DND-41 (cell line): ENCODE results near the gene TREX2.

Experiments used
- ATAC-seq: fragments of 200-7000 bp; cut with Tn5 transposase; 3 replicates; pipeline ENCODE4 v1.9.1; 2021; ENCODE audit warnings: low read depth; ENCODE audit not compliant: insufficient read depth
- DNase-seq: peaks from one replicate; pipeline ENCODE4 v3.0.0-alpha.2; 2020
- H2AFZ ChIP-seq: 2 replicates; pipeline ENCODE4 v1.6.0; 2012; ENCODE audit warnings: low read depth, low read length
- H3K27ac ChIP-seq: 2 replicates; pipeline ENCODE4 v1.5.1; 2012; ENCODE audit warnings: low read length, inconsistent platforms
- H3K27me3 ChIP-seq: fragments of 200-600 bp; sonication (generic); 2 replicates; pipeline ENCODE4 v1.6.0; 2012; ENCODE audit warnings: low read length, mild to moderate bottlenecking, inconsistent platforms; ENCODE audit not compliant: insufficient read depth, poor library complexity
- H3K36me3 ChIP-seq: 2 replicates; pipeline ENCODE4 v1.5.1; 2012; ENCODE audit warnings: low read length, inconsistent platforms; ENCODE audit not compliant: insufficient read depth
- H3K4me1 ChIP-seq: 2 replicates; pipeline ENCODE4 v1.5.1; 2012; ENCODE audit warnings: mild to moderate bottlenecking, low read length; ENCODE audit not compliant: insufficient read depth
- H3K4me2 ChIP-seq: 2 replicates; pipeline ENCODE4 v1.6.0; 2012; ENCODE audit warnings: mild to moderate bottlenecking, moderate library complexity, low read length, inconsistent platforms; ENCODE audit not compliant: insufficient read depth
- H3K4me3 ChIP-seq, 2 experiments: fragments of 200-600 bp in 1 of 2; shearing (Covaris generic) in 1 of 2; 2 replicates each; pipeline ENCODE4 v1.5.1; 2012 to 2016; ENCODE audit warnings: inconsistent platforms in 2 of 2, low read length in 2 of 2, mild to moderate bottlenecking in 2 of 2, low read depth in 1 of 2, moderate library complexity in 1 of 2
- H3K79me2 ChIP-seq: 2 replicates; pipeline ENCODE4 v1.6.0; 2012; ENCODE audit warnings: low read length, inconsistent platforms; ENCODE audit not compliant: insufficient read depth
- H3K9ac ChIP-seq: 2 replicates; pipeline ENCODE4 v1.6.0; 2012; ENCODE audit warnings: low read depth, mild to moderate bottlenecking, inconsistent platforms, low read length, moderate library complexity
- H3K9me3 ChIP-seq: 2 replicates; pipeline ENCODE4 v1.5.1; 2012; ENCODE audit warnings: low read length, moderate library complexity, mild to moderate bottlenecking, inconsistent platforms; ENCODE audit not compliant: insufficient read depth, severe bottlenecking
- H4K20me1 ChIP-seq: 2 replicates; pipeline ENCODE4 v1.6.0; 2012; ENCODE audit warnings: low read length; ENCODE audit not compliant: insufficient read depth
- EZH2 ChIP-seq: IDR thresholded peaks from 3 replicates; pipeline ENCODE4 v1.6.1; 2012; ENCODE audit warnings: borderline replicate concordance, low read depth, mild to moderate bottlenecking, moderate library complexity, low read length, inconsistent platforms; ENCODE audit not compliant: severe bottlenecking
- TF ChIP-seq, protein P1 (sequence below): IDR thresholded peaks from 2 replicates; pipeline ENCODE4 v1.5.1; 2012; ENCODE audit warnings: borderline replicate concordance, low read length, moderate library complexity, mild to moderate bottlenecking; ENCODE audit not compliant: poor library complexity, severe bottlenecking; ENCODE audit errors: extremely low read depth

Gene TREX2

DNA sequence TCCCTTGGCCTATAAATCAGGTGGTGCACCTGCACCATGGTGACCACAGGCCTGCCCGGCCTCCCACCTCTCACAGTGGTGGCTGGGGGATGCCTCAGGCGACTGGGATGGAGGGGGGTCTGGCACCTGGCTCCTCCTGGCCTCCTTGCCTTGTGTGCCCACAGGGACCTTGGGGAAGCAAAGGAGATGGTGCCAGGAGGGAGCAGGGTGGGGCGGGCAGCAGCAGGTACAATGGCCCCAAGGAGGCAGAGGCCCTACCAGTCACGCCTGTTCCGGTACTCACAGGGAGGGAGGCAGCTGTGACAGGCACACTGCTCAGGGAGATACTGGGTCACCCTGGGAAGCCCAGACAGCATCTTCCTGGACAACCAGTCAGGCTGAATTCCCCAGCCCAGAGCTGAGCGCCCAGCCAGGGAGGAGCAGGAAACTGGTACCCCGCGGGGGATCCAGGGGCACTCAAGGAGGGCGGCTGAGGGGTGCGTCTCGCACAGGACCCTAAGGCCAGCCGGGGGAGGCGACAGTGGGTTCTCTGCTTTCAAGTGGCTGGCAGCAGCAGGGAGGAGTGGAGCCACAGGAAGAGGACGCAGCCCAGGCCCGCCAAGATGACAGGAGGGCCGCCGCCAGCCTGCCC is 1.2 kb upstream of the TREX2 start:
- no peak for ATAC-seq
- Histone ChIP-seq H2AFZ (no peak overlapping the region), H3K4me2 (no peak overlapping the region), H3K4me3 (no peak overlapping the region), H3K9me3 (no peaks in the 10 kb centered on the region), H4K20me1 (no peaks in the 10 kb centered on the region), H3K27me3 (no peaks in the 10 kb centered on the region), H3K9ac (no peak overlapping the region), H3K79me2 (no peaks in the 10 kb centered on the region), H3K27ac (no peak overlapping the region), H3K36me3 (peaks cover 11% of the 10 kb centered on the region; the same call in 1 of the 2 replicates), H3K4me1 (no peaks in the 10 kb centered on the region)
- DNase-seq: no peak
- TF ChIP-seq EZH2: no peak
- TF ChIP-seq, protein P1, sequence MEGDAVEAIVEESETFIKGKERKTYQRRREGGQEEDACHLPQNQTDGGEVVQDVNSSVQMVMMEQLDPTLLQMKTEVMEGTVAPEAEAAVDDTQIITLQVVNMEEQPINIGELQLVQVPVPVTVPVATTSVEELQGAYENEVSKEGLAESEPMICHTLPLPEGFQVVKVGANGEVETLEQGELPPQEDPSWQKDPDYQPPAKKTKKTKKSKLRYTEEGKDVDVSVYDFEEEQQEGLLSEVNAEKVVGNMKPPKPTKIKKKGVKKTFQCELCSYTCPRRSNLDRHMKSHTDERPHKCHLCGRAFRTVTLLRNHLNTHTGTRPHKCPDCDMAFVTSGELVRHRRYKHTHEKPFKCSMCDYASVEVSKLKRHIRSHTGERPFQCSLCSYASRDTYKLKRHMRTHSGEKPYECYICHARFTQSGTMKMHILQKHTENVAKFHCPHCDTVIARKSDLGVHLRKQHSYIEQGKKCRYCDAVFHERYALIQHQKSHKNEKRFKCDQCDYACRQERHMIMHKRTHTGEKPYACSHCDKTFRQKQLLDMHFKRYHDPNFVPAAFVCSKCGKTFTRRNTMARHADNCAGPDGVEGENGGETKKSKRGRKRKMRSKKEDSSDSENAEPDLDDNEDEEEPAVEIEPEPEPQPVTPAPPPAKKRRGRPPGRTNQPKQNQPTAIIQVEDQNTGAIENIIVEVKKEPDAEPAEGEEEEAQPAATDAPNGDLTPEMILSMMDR: no peak

DNA sequence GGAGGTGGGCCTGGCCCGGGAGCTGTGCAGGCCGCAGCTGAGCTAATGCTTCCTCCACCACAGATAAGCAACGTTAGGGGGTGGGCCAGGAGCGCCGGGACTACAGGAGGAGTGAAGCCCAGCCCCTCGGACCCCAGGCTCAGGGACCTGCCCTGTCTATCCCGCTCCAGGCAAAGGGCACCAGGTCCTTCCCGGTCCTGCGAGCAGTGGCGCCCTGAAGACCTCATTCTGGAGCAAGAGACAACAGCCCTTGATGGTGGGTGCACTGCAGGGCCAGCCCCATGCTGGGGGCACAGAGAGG is 730 bp upstream of the TREX2 start:
- no peak overlapping the region for H3K4me2 ChIP-seq
- H2AFZ ChIP-seq: no peak overlapping the region
- H3K9ac ChIP-seq: no peak overlapping the region
- H3K79me2 ChIP-seq: no peaks in the 10 kb centered on the region
- H3K27ac ChIP-seq: no peak overlapping the region
- no peaks in the 10 kb centered on the region for H3K4me1 ChIP-seq
- ATAC-seq (no peak), DNase-seq (no peak)
- no peaks in the 10 kb centered on the region for H3K27me3 ChIP-seq
- TF ChIP-seq, protein P1: no peak
- TF ChIP-seq EZH2: no peak
- H4K20me1 ChIP-seq: no peaks in the 10 kb centered on the region
- H3K9me3 ChIP-seq: no peaks in the 10 kb centered on the region
- H3K36me3 ChIP-seq: peaks cover 11% of the 10 kb centered on the region; the same call in 1 of the 2 replicates
- no peak overlapping the region for H3K4me3 ChIP-seq

DNA sequence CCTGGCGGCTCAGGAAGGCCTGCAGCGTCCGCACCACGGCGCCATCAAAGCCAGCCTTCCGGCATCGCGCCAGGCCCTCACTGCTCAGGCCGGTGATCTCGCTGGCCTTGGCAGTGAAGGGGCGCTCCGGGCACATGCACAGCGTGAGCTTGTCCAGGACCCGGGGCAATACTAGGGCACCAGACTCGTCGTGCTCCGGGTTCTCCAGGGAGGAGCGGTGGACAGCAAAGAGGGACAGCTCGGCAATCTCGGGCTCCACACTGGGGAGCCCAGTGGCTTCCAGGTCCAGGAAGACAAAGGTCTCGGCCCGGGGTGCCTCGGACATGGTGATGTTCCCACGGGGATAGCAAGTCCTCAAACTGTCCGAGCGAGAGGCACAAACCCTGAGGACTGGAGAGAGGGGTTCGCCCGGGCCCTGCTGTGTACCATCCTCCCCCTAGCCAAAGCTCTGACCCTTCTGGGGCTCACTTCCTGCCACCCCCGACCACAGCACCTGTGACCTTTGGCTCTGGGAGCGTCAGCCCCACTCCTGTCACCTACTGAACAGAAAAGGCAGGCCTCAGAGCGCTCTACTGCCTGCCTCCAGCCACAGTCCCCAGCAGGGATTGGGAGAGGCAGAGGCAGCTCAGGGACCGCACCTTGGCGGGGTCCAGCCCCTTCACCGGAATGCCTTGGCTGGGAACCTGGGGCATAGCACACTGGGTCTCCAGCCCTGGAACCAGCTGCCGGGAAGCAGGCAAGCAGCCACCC is 575 bp downstream of the TREX2 start:
- Histone ChIP-seq H3K27me3 (no peaks in the 10 kb centered on the region), H3K9ac (no peak overlapping the region), H3K79me2 (no peaks in the 10 kb centered on the region), H4K20me1 (no peaks in the 10 kb centered on the region), H2AFZ (no peak overlapping the region), H3K4me3 (no peak overlapping the region), H3K4me2 (no peak overlapping the region), H3K36me3 (peaks cover 9% of the 10 kb centered on the region; the same call in 1 of the 2 replicates), H3K4me1 (no peaks in the 10 kb centered on the region), H3K9me3 (no peaks in the 10 kb centered on the region), H3K27ac (no peak overlapping the region)
- 0 out of 3 replicates have a peak, but pooled peaks have one; percentile 13 for ATAC-seq
- no peak for DNase-seq
- TF ChIP-seq, protein P1: no peak
- TF ChIP-seq EZH2: no peak
